ENCODE results near the gene PIK3R5.

DNA sequence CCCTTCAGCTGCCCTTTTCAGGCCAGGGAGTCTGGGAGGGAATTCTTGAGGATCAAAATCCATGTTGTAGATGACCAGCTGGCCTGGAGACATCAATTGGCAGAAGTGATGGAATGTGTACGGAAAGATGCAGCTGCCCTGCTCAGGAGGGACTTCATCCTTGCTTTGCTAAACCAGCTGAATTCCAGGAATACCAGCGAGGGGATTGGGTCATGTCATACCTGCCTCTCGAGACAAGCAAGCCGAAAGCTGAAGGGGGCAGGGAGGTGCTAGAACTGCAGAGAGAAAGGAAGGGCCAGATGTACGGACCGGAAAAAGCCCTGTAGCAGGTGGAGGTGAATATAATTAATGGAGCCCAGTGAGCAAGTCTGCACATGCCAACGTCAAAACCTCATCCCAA is 30.2 kb upstream of the PIK3R5 start:
- TF ChIP-seq, protein P1, sequence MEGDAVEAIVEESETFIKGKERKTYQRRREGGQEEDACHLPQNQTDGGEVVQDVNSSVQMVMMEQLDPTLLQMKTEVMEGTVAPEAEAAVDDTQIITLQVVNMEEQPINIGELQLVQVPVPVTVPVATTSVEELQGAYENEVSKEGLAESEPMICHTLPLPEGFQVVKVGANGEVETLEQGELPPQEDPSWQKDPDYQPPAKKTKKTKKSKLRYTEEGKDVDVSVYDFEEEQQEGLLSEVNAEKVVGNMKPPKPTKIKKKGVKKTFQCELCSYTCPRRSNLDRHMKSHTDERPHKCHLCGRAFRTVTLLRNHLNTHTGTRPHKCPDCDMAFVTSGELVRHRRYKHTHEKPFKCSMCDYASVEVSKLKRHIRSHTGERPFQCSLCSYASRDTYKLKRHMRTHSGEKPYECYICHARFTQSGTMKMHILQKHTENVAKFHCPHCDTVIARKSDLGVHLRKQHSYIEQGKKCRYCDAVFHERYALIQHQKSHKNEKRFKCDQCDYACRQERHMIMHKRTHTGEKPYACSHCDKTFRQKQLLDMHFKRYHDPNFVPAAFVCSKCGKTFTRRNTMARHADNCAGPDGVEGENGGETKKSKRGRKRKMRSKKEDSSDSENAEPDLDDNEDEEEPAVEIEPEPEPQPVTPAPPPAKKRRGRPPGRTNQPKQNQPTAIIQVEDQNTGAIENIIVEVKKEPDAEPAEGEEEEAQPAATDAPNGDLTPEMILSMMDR (IDR thresholded peaks at IDR 0.05; ENCODE audit: borderline replicate concordance, extremely low read depth, low read length, poor library complexity, severe bottlenecking) = no peak
- no peak for TF ChIP-seq EZH2 (IDR thresholded peaks at IDR 0.05; ENCODE audit: borderline replicate concordance, low read depth, low read length, severe bottlenecking)

Data from DND-41 (cell line).